Esophagus squamous epithelium (tissue), 4 donors: Measurements from ENCODE around the gene CALHM1.

Experiments
- CTCF ChIP-seq, 6 experiments: fragments of 450-650 bp in 4 of 6; fragments of 200-600 bp in 2 of 6; sonication (generic) in 2 of 6; IDR thresholded peaks; one replicate each; pipeline ENCODE4 v1.5.1; 2016 to 2019; ENCODE audit warnings: antibody characterized with exemption in 6 of 6, mild to moderate bottlenecking in 4 of 6, moderate library complexity in 4 of 6
- POLR2A ChIP-seq, 4 donors: fragments of 450-650 bp; IDR thresholded peaks; one replicate each; pipeline ENCODE4 v1.6.1; 2017; ENCODE audit warnings: antibody characterized with exemption in 4 of 4, mild to moderate bottlenecking in 4 of 4, moderate library complexity in 3 of 4

DNA sequence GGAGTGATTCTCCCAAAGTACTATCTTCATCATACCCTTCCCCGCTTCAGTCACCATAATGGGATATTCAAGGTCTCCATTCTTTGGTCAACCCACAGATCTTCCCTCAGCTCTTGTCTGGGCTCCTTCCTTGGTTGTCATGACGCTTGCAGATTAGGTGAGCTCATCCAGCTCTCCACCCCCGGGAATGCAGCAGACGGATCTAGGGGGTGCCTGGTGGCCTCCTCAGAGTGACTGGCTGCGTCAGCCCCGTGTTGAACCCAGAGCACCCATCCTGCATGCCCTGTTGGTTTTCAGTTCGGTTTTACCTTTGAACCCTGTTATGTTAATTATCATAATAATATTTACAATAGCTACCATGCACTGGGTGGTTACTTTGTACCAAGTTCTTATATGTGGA, 41.2 kb upstream of the CALHM1 start:
- TF ChIP-seq CTCF (IDR thresholded peaks at IDR 0.05) (no peak), POLR2A (IDR thresholded peaks at IDR 0.05) (no peak)
